ENCODE results near the gene HNRNPD.
"Not testable (repeated sequence)": the region's sequence is repeated elsewhere in the genome, so short reads cannot be mapped to it uniquely, and the experiment has no call there.

The HNRNPD gene, protein sequence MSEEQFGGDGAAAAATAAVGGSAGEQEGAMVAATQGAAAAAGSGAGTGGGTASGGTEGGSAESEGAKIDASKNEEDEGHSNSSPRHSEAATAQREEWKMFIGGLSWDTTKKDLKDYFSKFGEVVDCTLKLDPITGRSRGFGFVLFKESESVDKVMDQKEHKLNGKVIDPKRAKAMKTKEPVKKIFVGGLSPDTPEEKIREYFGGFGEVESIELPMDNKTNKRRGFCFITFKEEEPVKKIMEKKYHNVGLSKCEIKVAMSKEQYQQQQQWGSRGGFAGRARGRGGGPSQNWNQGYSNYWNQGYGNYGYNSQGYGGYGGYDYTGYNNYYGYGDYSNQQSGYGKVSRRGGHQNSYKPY

DNA sequence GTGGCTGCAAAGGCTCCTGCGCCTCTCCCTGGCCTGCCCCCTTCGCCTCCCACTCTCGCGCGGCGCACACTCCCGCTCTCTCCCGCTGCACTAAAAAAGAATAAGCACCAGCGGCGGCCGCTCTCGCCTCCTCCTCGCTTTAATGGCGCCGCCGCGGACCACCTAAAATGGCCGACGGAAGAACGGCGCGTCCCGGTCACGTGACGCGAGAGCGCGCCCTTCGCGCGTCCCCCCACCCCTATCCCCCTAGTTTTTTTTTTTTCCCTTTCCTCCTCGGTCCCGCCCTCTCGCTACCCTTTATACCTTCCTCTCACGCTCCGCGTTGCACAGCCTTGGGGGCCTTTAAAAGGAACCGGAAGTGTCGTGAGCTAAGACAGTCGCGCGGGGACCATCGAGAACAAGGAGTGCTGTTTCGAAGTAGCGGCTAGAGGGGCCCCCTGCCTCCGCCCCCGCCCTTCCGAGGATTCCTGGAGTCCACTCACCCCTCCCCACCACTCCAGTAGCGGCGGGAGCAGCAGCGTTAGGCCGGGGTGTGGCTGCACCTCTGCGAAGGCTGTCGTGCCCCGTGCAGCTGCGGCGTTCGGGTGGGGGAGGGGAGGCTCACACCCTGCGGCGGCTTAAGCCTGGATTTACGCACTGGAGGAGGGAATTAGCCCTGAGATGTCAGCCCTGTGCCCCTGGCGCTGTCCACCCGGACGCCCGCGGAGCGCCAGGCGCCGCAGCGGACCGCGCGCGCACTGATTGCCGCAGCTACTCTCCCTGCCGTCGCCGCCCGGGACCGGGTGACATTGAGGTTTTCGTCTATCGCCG lies at the start of gene HNRNPD:
HNRNPD (minus strand) TSS at position 176 of the 810 bp plus-strand sequence. CDS start 313 bp downstream, outside the sequence.
- peak; percentile 97 for DNase-seq

DNA sequence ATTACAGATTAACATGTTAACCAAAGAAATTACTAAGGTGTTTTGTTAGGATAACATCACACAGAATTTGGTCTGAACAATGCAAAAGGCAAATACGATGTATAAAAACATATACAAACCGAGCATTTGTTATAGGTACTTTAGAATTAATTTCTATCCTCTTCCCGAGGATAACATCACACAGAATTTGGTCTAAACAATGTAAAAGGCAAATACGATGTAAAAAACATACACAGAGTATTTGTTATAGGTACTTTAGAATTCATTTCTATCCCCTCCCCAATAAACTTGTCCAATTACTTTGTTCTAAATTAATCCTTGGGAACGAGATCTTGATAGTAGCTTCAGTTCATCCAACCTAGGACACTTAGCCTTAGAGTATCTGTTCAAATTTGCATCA lies 48.8 kb upstream of the HNRNPD start:
- DNase-seq: no peak

DNA sequence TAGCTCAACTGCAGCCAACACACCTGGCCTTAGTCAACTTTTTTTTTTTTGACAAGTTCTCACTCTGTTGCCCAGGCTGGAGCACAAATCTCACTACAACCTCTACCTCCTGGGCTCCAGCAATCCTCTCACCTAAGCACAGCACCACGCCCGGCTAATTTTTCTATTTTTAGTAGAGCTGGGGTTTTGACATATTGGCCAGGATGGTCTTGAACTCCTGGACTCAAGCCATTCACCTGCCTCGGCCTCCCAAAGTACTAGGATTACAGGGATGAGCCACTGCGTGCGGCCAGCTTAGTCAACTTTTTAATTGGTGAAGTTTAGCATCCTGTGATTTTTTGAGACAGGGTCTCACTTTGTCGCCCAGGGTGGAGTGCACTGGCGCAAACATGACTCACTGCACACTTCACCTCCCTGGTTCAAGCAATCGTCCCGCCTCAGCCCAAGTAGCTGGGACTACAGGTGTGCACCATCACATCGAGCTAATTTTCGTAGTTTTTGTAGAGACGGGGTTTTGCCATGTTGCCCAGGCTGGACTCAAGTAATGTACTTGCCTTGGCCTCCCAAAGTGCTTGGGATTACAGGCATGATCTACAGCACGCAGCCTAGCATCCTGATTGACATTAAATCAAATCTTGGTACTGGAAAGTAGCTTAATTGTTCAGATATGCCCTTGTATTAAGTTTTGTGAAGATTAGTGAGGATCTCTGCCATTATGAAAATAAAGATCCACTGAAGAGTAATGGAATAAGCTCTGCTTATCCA lies 48.2 kb upstream of the HNRNPD start:
- DNase-seq: no peak

DNA sequence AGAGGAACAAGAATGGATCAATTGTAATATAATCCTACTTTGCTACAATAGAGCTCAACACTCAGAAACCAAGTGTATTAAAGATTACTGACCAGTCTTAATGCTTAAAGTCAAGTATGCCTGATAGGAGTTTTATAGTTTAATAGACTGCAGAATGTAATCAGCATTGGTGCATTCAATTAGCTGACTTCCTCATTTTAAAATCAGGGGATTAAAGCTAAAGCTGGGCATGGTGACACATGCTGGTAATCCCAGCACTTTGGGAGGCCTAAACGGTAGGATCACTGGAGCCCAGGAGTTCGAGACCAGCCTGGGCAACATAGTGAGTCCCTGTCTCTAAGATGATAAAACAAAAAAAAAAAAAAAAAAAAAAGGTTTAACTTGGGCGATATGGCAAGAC lies 45.7 kb upstream of the HNRNPD start:
- no peak for DNase-seq

DNA sequence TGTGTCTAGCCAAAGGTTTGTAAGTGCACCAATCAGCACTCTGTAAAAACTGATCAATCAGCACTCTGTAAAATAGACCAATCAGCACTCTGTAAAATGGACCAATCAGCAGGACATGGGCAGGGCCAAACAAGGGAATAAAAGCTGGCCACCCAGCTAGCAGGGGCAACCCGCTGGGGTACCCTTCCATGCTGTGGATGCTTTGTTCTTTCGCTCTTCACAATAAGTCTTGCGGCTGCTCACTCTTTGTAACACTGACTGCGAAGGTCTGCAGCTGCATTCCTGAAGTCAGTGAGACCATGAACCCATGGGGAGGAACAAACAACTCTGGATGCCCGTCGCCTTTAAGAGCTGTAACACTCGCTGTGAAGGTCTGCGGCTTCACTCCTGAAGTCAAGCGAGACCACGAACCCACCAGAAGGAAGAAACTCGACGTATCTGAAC lies 42.2 kb upstream of the HNRNPD start:
- DNase-seq: no peak

DNA sequence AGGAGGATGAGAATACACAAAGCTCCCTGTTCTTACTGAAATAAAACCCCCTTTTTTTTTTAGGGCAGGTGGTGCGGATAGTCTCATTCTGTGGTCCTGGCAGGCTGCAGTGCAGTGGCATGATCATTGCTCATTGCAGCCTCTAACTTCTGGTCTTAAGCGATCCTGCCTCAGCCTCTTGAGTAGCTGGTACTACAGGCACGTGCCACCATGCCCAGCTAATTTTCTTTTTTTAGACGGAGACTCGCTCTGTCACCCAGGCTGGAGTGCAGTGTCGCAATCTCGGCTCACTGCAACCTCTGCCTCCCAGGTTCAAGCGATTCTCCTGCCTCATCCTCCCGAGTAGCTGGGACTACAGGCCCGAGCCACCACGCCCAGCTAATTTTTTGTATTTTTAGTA lies 41.3 kb upstream of the HNRNPD start:
- DNase-seq: not testable (repeated sequence)

DNA sequence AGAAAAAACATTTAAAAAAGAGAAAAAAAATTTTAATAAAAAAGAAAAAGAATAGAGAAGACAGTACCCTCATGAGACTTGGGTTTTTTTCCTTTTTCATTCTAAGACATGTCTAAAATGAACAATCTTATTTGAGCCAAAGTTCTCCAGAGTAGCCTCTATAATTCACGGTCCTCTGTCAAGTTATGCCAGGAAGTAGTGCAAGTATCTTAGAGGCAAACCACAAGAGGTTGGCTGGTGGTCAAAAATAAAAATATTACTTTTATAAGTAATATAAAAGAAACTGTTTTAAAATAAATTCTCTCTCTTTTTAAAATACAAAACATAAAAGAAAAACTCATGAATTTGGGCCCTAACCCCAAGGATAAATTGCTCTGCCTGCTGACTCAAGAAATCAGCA lies 29.9 kb upstream of the HNRNPD start:
- no peak for DNase-seq

DNA sequence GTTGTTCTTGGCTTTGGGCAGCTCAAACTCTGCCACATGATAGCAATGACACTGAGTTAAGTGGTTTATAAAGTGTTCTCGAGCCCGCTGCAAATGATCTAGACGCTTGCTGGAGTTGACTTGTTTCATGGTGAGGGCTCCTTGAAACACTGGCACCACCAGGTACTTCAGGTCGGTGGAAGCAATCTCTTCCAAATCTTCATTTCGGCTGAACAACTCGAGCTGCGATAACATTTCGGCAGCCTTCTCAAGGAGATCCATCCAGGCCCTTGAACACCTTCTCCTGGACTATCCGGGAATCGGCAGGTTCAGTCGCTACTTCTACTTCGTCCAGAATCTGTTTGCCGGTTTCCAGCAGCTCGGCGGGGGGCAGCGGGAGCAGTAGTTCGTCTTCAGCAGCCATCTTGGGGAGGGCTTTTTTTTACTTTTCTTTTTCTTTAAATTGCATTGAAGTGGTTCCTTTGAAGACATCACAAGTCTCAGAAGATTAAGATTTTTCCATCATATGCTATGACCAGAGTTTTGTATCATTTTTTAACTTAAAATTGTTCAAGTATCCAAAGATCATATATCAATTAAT lies 28.5 kb upstream of the HNRNPD start:
- DNase-seq: no peak

DNA sequence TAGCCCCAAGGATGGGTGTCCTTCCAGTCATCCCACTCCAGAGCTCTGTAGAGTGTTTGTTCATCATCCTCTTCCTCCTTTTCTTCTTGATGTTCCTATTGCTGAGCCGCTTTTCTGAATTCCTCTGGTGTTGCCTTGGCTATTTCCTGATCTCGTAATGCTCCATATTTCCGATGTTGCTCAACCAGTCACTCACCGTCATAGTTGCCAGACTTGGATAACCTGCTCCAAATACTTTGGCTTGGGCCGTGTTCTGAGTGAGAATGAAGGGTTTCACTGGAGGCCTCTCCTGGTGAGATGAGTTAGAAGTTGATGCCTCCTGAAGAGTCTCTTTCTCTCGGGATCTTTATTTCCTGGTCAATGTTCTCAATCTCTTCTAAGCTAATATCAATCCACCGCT lies 27.8 kb upstream of the HNRNPD start:
- no peak for DNase-seq

DNA sequence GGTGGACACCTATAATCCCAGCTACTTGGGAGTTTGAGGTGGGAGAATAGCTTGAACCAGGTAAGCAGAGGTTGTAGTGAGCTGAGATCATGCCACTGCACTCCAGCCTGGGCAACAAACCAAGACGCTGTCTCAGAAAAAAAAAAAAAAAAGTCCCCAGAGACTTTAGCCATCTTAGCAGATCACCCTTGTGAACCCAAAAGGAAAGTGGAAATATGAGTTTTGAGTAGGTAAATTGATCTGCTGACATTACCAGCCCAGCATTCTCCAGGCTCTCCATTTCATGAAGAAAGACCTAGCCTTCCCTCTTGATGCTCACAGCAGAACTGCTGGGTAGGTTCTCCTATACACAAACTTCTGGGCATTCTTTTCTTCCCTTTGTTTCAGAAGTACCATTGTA lies 24.5 kb upstream of the HNRNPD start:
- no peak for DNase-seq

DNA sequence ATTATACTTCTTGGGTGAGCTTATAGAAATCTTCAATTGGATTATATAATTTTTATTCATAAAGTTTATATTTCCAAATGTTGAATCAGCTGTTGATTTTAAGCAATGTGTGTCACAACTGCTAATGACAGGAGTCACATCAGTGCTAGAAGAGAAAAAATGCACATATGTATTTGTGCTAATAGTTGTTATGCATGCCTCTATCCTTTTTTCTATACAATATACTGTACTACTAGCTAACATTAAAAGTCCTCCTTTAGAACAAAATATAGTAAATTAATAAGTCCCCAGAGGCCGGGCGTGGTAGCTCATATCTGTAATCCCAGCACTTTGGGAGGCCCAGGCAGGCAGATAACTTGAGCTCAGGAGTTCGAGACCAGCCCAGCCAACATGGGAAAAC lies 23.7 kb upstream of the HNRNPD start:
- DNase-seq: no peak

DNA sequence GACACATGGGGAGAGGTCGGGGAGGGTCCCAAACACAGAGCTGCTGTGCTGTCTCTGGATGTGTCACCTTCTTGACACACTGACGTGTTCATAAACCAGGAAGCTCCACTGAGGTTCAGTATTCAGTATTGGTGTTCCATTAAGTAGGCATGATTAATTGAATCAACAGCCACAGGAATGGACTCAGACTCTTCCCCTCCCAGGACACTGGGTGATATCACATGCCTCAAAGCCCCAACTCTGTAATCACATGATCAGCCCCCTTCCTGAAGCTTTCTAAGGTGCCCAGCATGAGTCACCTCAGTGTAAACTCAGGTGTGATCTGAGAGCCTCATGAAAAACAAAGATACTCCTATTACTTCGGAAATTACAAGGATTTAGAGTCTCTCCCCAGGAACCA lies 21.1 kb upstream of the HNRNPD start:
- DNase-seq: no peak

DNA sequence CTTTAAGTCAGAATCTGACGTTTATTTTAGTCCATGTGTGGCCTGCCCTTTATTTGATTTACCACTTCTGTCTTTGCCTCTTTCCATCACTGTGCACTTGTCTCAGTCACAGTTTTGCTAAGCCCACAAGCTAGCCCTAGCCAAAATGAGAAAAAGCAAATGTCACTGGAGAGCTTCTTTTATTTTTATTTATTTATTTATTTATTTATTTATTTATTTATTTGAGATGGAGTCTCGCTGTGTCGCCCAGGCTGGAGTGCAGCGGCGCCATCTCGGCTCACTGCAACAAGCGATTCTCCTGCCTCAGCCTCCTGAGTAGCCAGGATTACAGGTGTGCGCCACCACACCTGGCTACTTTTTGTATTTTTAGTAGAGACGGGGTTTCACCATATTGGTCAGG lies 16.3 kb upstream of the HNRNPD start:
- not testable (repeated sequence) for DNase-seq

DNA sequence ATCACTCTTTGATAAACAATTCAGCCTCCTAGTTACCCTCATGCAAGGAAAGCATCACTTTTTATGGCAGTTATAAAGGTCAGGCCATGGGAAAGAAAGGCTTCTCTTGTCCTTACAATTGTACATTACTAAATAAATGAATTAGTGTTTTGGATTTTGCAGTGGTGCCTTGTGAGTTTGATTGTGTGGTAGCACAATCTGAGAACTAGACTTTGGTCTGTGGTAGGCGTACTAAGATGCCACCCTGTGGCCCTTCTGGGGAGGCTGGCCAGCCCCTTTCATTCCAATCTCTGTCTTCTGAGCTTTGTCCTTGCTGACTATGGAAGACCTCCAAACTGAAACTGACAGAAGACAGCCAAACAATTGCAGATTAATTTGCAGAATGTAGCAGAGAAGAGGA lies 14.6 kb upstream of the HNRNPD start:
- DNase-seq: no peak

DNA sequence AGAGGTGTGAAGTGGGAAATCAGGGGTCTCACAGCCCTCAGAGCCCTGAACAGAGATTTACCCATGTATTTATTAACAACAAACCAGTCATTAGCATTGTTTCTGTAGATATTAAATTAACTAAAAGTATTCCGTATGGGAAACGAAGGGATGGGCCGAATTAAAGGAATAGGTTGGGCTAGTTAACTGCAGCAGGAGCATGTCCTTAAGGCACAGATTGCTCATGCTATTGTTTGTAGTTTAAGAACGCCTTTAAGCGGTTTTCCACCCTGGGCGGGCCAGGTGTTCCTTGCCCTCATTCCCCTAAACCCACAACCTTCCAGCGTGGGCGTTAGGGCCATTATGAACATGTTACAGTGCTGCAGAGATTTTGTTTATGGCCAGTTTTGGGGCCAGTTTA lies 12.5 kb upstream of the HNRNPD start:
- DNase-seq: not testable (repeated sequence)

DNA sequence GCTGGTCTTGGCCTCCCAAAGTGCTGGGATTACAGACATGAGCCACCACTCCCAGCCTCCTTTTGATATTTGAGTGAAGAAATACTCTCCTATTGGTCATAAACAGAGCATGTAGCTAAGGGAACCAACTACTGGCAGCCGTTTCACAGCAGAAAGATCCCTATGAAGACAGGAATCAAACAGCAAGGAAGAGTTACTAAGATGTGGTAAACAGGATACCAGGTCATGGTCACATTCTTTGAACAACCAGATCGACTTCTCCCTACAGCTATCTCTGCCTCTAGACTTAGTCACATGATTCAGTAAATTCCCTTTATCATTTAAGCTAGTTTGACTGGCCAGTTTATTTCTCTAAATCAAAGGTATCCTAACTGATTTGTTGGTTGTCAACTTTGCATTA lies 9.0 kb upstream of the HNRNPD start:
- no peak for DNase-seq

DNA sequence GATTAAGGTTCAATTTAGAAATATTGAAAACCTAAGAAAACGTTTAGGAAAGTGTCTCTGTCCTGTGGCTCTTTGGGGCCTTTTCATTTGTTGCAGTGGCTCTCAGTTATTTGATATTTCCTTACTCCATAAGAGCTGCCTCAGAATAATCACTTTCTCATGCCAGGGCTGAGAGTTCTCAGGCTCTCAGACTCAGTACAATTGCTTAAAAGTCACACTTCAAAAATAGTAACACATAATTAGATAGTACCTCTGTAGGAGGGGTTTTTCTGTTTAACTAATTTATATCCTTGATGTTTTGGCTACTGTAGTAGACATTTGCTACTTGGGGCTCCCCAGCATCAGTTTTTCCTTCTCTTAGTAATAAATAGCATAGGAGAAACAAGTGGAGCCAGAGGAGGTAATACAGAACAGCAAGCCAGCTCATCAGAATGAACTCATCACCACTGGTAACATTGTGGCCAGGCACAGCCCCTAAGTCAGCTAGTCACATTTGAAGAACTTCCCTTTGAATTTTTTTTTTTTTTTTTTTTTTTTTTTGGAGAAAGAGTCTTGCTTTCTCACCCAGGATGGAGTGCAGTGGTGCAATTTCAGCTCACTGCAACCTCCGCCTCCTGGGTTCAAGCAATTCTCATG lies 8.0 kb upstream of the HNRNPD start:
- DNase-seq: no peak

DNA sequence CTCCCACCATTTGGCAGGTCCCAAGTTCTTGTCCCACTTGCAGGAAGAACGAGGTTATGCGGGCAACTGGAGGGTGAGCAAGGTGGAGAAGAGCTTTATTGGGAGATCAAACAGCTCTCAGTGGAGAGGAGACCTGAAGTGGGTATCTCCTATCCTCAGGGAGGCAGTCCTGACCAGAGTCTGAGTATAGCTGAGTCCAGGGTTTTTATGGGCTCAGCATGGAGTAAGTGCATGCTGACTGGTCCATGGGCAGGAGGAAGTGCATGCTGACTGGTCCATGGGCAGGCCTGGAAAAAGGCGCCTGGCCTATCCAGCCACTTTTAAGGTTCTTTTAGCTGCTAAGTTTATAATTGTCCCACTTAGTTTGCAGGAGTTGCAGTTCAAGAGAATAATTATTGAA lies 7.4 kb upstream of the HNRNPD start:
- no peak for DNase-seq

DNA sequence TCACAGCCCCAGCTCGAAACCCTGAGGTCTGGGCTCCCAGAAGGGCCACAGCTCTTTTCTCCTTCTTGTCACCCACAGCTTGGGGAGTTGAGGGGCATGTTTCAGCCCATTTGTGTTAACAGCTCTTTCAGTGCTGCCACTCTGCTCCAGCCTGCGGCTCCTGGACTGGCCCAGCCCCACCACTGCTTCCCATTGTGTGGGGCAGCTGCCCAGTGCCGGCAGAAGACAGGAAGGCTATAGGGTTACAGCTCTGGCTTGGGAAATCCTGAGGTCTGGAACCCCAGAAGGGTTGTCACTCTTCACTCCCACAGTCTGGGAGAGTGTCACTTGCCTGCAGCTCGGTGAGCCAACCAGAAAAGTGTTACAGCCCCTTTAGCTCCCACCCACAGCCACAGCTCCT lies 7.0 kb upstream of the HNRNPD start:
- DNase-seq: no peak

DNA sequence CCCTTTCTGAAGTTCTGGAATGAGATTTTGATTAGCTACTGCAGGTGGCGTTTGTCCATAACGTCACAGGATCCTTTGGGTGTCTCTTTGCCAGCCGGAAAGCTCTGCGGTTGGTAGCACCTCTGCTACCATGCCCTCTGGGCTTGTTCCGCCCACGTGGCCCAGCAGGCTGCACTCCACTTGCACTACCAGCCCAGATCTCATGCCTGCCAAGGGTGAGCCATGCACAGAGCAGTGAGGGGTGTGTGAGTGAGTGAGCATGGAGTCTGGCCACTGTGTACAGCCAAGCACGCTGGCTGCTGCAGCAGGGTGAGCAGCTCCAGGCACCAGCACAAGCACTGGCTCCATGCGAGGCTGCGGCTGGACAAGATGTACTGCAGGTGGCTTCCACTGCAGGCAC lies 6.6 kb upstream of the HNRNPD start:
- DNase-seq: peak; percentile 21

DNA sequence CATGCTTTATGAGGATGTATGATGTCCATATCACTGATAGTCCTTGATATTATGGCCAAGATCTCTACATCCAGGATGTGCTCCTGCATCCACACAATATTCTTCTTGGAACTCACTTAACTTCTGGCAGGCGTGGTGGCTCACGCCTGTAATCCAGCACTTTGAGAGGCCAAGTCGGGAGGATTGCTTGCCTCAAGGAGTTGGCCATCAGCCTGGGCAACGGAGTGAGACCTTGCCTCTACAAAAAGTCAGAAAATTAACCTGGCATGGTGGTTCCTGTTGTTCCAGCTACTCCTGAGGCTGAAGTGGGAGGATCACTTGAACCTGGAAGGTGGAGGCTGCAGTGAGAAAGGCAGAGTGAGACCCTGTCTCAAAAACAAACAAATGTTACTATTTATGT lies 2.3 kb upstream of the HNRNPD start:
- no peak for DNase-seq

DNA sequence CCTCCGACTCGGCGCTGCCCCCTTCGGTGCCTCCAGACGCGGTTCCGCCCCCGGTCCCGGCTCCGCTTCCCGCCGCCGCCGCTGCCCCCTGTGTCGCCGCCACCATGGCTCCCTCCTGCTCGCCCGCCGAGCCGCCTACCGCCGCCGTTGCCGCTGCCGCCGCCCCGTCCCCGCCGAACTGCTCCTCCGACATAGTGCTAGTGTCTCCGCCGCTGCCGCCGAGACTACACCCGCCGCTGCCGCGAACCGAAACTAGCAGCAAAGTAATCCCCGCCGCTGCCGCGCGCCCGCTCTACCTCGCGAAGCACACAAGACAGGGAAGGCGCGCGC lies 340 bp downstream of the HNRNPD start:
- no peak for DNase-seq
